SK-N-SH treated with all-trans-retinoic acid at 6 μM for 48 hours (cell line): Measurements from ENCODE around the gene WWC1.

Experiments
- ATAC-seq: fragments of 200-7000 bp; cut with Tn5 transposase; 3 replicates; pipeline ENCODE4 v1.9.1; 2020; ENCODE audit warnings: mild to moderate bottlenecking, moderate library complexity
- ARNTL ChIP-seq: fragments of 450-650 bp; formaldehyde crosslinking; IDR thresholded peaks from 2 replicates; pipeline ENCODE4 v1.5.0; 2020; ENCODE audit warnings: low read depth, mild to moderate bottlenecking, moderate library complexity, borderline replicate concordance
- BACH2 ChIP-seq: fragments of 250-450 bp; sonication (Bioruptor Pico); IDR thresholded peaks from 2 replicates; pipeline ENCODE4 v1.9.0; 2021; ENCODE audit warnings: mild to moderate bottlenecking, borderline replicate concordance
- CSDC2 ChIP-seq: fragments of 250-450 bp; sonication (Bioruptor Pico); IDR thresholded peaks from 2 replicates; pipeline ENCODE4 v1.5.0; 2020; ENCODE audit warnings: mild to moderate bottlenecking, moderate library complexity
- ESRRG ChIP-seq: fragments of 250-450 bp; sonication (Bioruptor Pico); IDR thresholded peaks from 2 replicates; pipeline ENCODE4 v1.6.1; 2021; ENCODE audit warnings: mild to moderate bottlenecking
- GLIS3 ChIP-seq: fragments of 250-450 bp; sonication (Bioruptor Pico); IDR thresholded peaks from 2 replicates; pipeline ENCODE4 v1.5.0; 2020; ENCODE audit warnings: mild to moderate bottlenecking, moderate library complexity
- ISL1 ChIP-seq: fragments of 250-450 bp; sonication (Bioruptor Pico); IDR thresholded peaks from 2 replicates; pipeline ENCODE4 v2.1.2; 2022; ENCODE audit warnings: mild to moderate bottlenecking, moderate library complexity
- OSR1 ChIP-seq: fragments of 250-450 bp; sonication (Bioruptor Pico); IDR thresholded peaks from 2 replicates; pipeline ENCODE4 v1.8.0; 2022; ENCODE audit warnings: moderate library complexity, mild to moderate bottlenecking, inconsistent platforms
- PPARA ChIP-seq: fragments of 250-450 bp; sonication (Bioruptor Pico); IDR thresholded peaks from 2 replicates; pipeline ENCODE4 v1.5.0; 2020; ENCODE audit warnings: mild to moderate bottlenecking, borderline replicate concordance
- RARB ChIP-seq: fragments of 250-450 bp; sonication (Bioruptor Pico); IDR thresholded peaks from 2 replicates; pipeline ENCODE4 v1.8.0; 2021; ENCODE audit warnings: mild to moderate bottlenecking, moderate library complexity
- SNAI2 ChIP-seq: fragments of 250-450 bp; sonication (Bioruptor Pico); IDR thresholded peaks from 2 replicates; pipeline ENCODE4 v1.5.0; 2020; ENCODE audit warnings: mild to moderate bottlenecking, moderate library complexity
- TCF4 ChIP-seq: fragments of 250-450 bp; sonication (Bioruptor Pico); IDR thresholded peaks from 2 replicates; pipeline ENCODE4 v1.8.0; 2021; ENCODE audit warnings: mild to moderate bottlenecking, moderate library complexity, borderline replicate concordance
- TOX ChIP-seq: fragments of 250-450 bp; sonication (Bioruptor Pico); IDR thresholded peaks from 2 replicates; pipeline ENCODE4 v1.8.0; 2021; ENCODE audit warnings: mild to moderate bottlenecking, moderate library complexity, borderline replicate concordance
- ZC3H10 ChIP-seq: fragments of 250-450 bp; sonication (Bioruptor Pico); IDR thresholded peaks from 2 replicates; pipeline ENCODE4 v1.5.1; 2021; ENCODE audit warnings: mild to moderate bottlenecking, moderate library complexity
- ZFP3 ChIP-seq: fragments of 250-450 bp; sonication (Bioruptor Pico); IDR thresholded peaks from 2 replicates; pipeline ENCODE4 v1.5.0; 2020; ENCODE audit warnings: mild to moderate bottlenecking, moderate library complexity
- ZFP30 ChIP-seq: fragments of 450-650 bp; formaldehyde crosslinking; IDR thresholded peaks from 2 replicates; pipeline ENCODE4 v1.5.0; 2022; ENCODE audit warnings: mild to moderate bottlenecking, moderate library complexity
- ZNF565 ChIP-seq: fragments of 450-650 bp; formaldehyde crosslinking; conservative IDR thresholded peaks from 2 replicates; pipeline ENCODE4 v1.5.0; 2020; ENCODE audit warnings: low read depth, mild to moderate bottlenecking, moderate library complexity
- ZNF70 ChIP-seq: fragments of 450-650 bp; formaldehyde crosslinking; IDR thresholded peaks from 2 replicates; pipeline ENCODE4 v1.5.0; 2020; ENCODE audit warnings: mild to moderate bottlenecking, moderate library complexity
- ZNF8 ChIP-seq: fragments of 450-650 bp; formaldehyde crosslinking; IDR thresholded peaks from 2 replicates; pipeline ENCODE4 v1.5.0; 2020; ENCODE audit warnings: mild to moderate bottlenecking, moderate library complexity
- TF ChIP-seq, protein P1 (sequence below): fragments of 250-450 bp; sonication (Bioruptor Pico); IDR thresholded peaks from 2 replicates; pipeline ENCODE4 v1.8.0; 2020; ENCODE audit warnings: mild to moderate bottlenecking, moderate library complexity, borderline replicate concordance
- TF ChIP-seq, protein P2 (sequence below): fragments of 250-450 bp; sonication (Bioruptor Pico); IDR thresholded peaks from 2 replicates; pipeline ENCODE4 v1.5.1; 2021; ENCODE audit warnings: mild to moderate bottlenecking, moderate library complexity
- TF ChIP-seq, protein P3 (sequence below): fragments of 250-450 bp; sonication (Bioruptor Pico); IDR thresholded peaks from 2 replicates; pipeline ENCODE4 v1.5.0; 2020; ENCODE audit warnings: mild to moderate bottlenecking, moderate library complexity

WWC1 gene

DNA sequence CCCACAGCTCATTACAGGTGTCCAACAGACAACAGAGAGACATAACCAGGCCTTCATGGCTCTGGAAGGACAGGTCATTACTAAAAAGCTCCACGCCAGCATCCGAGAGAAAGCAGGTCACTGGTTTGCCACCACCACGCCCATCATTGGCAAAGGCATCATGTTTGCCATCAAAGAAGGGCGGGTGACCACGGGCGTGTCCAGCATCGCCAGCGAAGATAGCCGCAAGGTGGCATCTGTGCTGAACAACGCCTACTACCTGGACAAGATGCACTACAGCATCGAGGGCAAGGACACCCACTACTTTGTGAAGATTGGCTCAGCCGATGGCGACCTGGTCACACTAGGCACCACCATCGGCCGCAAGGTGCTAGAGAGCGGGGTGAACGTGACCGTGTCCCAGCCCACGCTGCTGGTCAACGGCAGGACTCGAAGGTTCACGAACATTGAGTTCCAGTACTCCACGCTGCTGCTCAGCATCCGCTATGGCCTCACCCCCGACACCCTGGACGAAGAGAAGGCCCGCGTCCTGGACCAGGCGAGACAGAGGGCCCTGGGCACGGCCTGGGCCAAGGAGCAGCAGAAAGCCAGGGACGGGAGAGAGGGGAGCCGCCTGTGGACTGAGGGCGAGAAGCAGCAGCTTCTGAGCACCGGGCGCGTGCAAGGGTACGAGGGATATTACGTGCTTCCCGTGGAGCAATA, 29.3 kb upstream of the WWC1 start:
- TF ChIP-seq PPARA (CRISPR knock-in tag) (no peak), ESRRG (CRISPR knock-in tag) (no peak), ZNF8 (no peak), OSR1 (CRISPR knock-in tag) (no peak), TCF4 (CRISPR knock-in tag) (no peak), SNAI2 (CRISPR knock-in tag) (no peak), BACH2 (no peak), ZFP3 (no peak), ZC3H10 (CRISPR knock-in tag) (no peak), ISL1 (CRISPR knock-in tag) (no peak), ZNF70 (CRISPR knock-in tag) (no peak), ZNF565 (CRISPR knock-in tag) (no peak), CSDC2 (CRISPR knock-in tag) (no peak)
- TF ChIP-seq, protein P1, sequence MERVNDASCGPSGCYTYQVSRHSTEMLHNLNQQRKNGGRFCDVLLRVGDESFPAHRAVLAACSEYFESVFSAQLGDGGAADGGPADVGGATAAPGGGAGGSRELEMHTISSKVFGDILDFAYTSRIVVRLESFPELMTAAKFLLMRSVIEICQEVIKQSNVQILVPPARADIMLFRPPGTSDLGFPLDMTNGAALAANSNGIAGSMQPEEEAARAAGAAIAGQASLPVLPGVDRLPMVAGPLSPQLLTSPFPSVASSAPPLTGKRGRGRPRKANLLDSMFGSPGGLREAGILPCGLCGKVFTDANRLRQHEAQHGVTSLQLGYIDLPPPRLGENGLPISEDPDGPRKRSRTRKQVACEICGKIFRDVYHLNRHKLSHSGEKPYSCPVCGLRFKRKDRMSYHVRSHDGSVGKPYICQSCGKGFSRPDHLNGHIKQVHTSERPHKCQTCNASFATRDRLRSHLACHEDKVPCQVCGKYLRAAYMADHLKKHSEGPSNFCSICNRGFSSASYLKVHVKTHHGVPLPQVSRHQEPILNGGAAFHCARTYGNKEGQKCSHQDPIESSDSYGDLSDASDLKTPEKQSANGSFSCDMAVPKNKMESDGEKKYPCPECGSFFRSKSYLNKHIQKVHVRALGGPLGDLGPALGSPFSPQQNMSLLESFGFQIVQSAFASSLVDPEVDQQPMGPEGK: no peak
- no peak for ATAC-seq

DNA sequence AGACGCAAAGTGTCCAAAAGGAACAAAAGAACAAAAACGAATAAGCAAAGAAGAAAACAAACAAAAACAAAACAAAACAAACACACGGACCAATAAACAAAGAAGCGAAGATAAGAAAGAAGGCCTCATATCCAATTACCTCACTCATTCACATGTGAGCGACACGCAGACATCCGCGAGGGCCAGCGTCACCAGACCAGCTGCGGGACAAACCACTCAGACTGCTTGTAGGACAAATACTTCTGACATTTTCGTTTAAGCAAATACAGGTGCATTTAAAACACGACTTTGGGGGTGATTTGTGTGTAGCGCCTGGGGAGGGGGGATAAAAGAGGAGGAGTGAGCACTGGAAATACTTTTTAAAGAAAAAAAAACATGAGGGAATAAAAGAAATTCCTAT, 28.3 kb upstream of the WWC1 start:
- no peak for ATAC-seq
- TF ChIP-seq ZFP30 (CRISPR knock-in tag) (no peak), ZNF70 (CRISPR knock-in tag) (no peak), RARB (CRISPR knock-in tag) (no peak), TCF4 (CRISPR knock-in tag) (no peak), ARNTL (CRISPR knock-in tag) (no peak), ZNF8 (no peak), BACH2 (no peak), TOX (CRISPR knock-in tag) (no peak)
- TF ChIP-seq, protein P2, sequence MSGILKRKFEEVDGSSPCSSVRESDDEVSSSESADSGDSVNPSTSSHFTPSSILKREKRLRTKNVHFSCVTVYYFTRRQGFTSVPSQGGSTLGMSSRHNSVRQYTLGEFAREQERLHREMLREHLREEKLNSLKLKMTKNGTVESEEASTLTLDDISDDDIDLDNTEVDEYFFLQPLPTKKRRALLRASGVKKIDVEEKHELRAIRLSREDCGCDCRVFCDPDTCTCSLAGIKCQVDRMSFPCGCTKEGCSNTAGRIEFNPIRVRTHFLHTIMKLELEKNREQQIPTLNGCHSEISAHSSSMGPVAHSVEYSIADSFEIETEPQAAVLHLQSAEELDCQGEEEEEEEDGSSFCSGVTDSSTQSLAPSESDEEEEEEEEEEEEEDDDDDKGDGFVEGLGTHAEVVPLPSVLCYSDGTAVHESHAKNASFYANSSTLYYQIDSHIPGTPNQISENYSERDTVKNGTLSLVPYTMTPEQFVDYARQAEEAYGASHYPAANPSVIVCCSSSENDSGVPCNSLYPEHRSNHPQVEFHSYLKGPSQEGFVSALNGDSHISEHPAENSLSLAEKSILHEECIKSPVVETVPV (CRISPR knock-in tag): no peak
- TF ChIP-seq, protein P3, sequence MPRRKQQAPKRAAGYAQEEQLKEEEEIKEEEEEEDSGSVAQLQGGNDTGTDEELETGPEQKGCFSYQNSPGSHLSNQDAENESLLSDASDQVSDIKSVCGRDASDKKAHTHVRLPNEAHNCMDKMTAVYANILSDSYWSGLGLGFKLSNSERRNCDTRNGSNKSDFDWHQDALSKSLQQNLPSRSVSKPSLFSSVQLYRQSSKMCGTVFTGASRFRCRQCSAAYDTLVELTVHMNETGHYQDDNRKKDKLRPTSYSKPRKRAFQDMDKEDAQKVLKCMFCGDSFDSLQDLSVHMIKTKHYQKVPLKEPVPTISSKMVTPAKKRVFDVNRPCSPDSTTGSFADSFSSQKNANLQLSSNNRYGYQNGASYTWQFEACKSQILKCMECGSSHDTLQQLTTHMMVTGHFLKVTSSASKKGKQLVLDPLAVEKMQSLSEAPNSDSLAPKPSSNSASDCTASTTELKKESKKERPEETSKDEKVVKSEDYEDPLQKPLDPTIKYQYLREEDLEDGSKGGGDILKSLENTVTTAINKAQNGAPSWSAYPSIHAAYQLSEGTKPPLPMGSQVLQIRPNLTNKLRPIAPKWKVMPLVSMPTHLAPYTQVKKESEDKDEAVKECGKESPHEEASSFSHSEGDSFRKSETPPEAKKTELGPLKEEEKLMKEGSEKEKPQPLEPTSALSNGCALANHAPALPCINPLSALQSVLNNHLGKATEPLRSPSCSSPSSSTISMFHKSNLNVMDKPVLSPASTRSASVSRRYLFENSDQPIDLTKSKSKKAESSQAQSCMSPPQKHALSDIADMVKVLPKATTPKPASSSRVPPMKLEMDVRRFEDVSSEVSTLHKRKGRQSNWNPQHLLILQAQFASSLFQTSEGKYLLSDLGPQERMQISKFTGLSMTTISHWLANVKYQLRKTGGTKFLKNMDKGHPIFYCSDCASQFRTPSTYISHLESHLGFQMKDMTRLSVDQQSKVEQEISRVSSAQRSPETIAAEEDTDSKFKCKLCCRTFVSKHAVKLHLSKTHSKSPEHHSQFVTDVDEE: no peak

DNA sequence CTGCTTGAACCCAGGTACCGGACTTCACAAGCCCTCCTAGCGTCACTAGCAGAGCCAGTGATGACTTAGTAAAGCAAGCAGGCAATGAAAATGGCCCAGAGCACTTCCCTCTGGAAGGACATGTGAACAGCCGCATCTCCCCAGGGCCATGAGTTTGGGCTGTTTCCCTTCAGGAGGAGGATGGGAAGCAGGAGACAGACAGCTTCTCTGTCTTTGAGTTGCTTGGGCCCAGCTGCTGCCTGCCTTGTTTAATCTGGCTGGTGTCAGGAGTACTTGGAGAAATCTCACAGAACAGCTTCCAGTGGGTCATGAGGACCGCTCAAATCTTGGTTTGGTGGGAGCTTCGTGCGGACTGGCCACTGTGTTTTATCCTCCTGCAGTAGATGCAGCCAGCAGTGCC, 25.4 kb upstream of the WWC1 start:
- ATAC-seq: no peak
- TF ChIP-seq, protein P3: no peak
- TF ChIP-seq GLIS3 (no peak), ESRRG (CRISPR knock-in tag) (no peak), OSR1 (CRISPR knock-in tag) (no peak), ZFP30 (CRISPR knock-in tag) (no peak), TOX (CRISPR knock-in tag) (no peak), PPARA (CRISPR knock-in tag) (no peak), ZNF70 (CRISPR knock-in tag) (no peak), RARB (CRISPR knock-in tag) (no peak), ZNF8 (no peak), ISL1 (CRISPR knock-in tag) (no peak), CSDC2 (CRISPR knock-in tag) (no peak)
- TF ChIP-seq, protein P1: no peak
